OCI-LY1 (cell line): ENCODE data around the gene NSD1.

ENCODE experiments used
- H2AFZ ChIP-seq: fragments of 200-600 bp; sonication (generic), shearing (Covaris generic); 2 replicates; pipeline ENCODE4 v1.6.0; 2014; ENCODE audit warnings: antibody characterized with exemption, mild to moderate bottlenecking, low read length
- H3F3A ChIP-seq: fragments of 200-600 bp; sonication (generic), shearing (Covaris generic); 2 replicates; pipeline ENCODE4 v1.6.0; 2014; ENCODE audit warnings: mild to moderate bottlenecking, antibody characterized with exemption, low read length, moderate library complexity; ENCODE audit not compliant: insufficient read depth
- H3K27ac ChIP-seq: fragments of 200-600 bp; sonication (generic); 2 replicates; pipeline ENCODE4 v1.5.1; 2014; ENCODE audit warnings: low read length, mixed run types, mild to moderate bottlenecking, low read depth; ENCODE audit not compliant: poor library complexity, severe bottlenecking
- H3K27me3 ChIP-seq: fragments of 200-600 bp; sonication (generic); 2 replicates; pipeline ENCODE4 v1.6.0; 2014; ENCODE audit warnings: antibody characterized with exemption, mild to moderate bottlenecking, low read length, moderate library complexity; ENCODE audit not compliant: insufficient read depth
- H3K36me3 ChIP-seq: fragments of 200-600 bp; sonication (generic); 2 replicates; pipeline ENCODE4 v1.6.1; 2014; ENCODE audit warnings: mild to moderate bottlenecking, antibody characterized with exemption, low read length, moderate library complexity, mixed read lengths; ENCODE audit not compliant: insufficient read depth
- H3K4me1 ChIP-seq: fragments of 200-600 bp; sonication (generic); 2 replicates; pipeline ENCODE4 v1.5.1; 2014; ENCODE audit warnings: mild to moderate bottlenecking, low read length, moderate library complexity; ENCODE audit not compliant: insufficient read depth, severe bottlenecking
- H3K4me2 ChIP-seq: fragments of 200-600 bp; sonication (generic), shearing (Covaris generic); 2 replicates; pipeline ENCODE4 v1.6.1; 2014; ENCODE audit warnings: low read length
- H3K4me3 ChIP-seq: fragments of 200-600 bp; sonication (generic); 2 replicates; pipeline ENCODE4 v1.5.1; 2014; ENCODE audit warnings: low read length, low read depth, mild to moderate bottlenecking, mixed read lengths; ENCODE audit not compliant: poor library complexity, severe bottlenecking
- H3K79me2 ChIP-seq: fragments of 200-600 bp; shearing (Covaris generic); 2 replicates; pipeline ENCODE4 v1.6.1; 2016; ENCODE audit warnings: mixed run types, low read length, mixed read lengths; ENCODE audit not compliant: insufficient read depth
- H3K9ac ChIP-seq: fragments of 200-600 bp; sonication (generic), shearing (Covaris generic); 2 replicates; pipeline ENCODE4 v1.6.1; 2014; ENCODE audit warnings: mild to moderate bottlenecking, low read length, mixed read lengths
- H3K9me2 ChIP-seq: fragments of 200-600 bp; sonication (generic), shearing (Covaris generic); 2 replicates; pipeline ENCODE4 v1.6.1; 2014; ENCODE audit warnings: low read depth, mild to moderate bottlenecking, low read length, mixed read lengths
- H3K9me3 ChIP-seq: fragments of 200-600 bp; shearing (Covaris generic); 2 replicates; pipeline ENCODE4 v1.6.1; 2014; ENCODE audit warnings: low read length, mixed read lengths
- H4K20me1 ChIP-seq: fragments of 200-600 bp; sonication (generic), shearing (Covaris generic); 2 replicates; pipeline ENCODE4 v1.6.0; 2016; ENCODE audit warnings: mild to moderate bottlenecking, low read length; ENCODE audit not compliant: insufficient read depth
- CTCF ChIP-seq: fragments of 200-600 bp; sonication (generic), shearing (Covaris generic); IDR thresholded peaks from 2 replicates; pipeline ENCODE4 v1.5.1; 2017; ENCODE audit warnings: mild to moderate bottlenecking, antibody characterized with exemption, low read length, moderate library complexity, mixed read lengths
- EZH2 ChIP-seq: fragments of 200-600 bp; sonication (generic), shearing (Covaris generic); IDR thresholded peaks from 2 replicates; pipeline ENCODE4 v1.8.0; 2017; ENCODE audit warnings: borderline replicate concordance, mixed run types, mild to moderate bottlenecking, antibody characterized with exemption, low read length, moderate library complexity, mixed read lengths

NSD1 gene

DNA sequence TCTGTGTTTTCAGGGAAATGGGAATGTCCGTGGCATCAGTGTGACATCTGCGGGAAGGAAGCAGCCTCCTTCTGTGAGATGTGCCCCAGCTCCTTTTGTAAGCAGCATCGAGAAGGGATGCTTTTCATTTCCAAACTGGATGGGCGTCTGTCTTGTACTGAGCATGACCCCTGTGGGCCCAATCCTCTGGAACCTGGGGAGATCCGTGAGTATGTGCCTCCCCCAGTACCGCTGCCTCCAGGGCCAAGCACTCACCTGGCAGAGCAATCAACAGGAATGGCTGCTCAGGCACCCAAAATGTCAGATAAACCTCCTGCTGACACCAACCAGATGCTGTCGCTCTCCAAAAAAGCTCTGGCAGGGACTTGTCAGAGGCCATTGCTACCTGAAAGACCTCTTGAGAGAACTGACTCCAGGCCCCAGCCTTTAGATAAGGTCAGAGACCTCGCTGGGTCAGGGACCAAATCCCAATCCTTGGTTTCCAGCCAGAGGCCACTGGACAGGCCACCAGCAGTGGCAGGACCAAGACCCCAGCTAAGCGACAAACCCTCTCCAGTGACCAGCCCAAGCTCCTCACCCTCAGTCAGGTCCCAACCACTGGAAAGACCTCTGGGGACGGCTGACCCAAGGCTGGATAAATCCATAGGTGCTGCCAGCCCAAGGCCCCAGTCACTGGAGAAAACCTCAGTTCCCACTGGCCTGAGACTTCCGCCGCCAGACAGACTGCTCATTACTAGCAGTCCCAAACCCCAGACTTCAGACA lies 160.4 kb downstream of the NSD1 start:
- H3K9me2 ChIP-seq: no peaks in the 10 kb centered on the region
- H3K9me3 ChIP-seq: no peaks in the 10 kb centered on the region
- H3K4me2 ChIP-seq: no peak overlapping the region
- H3K79me2 ChIP-seq: no peaks in the 10 kb centered on the region
- H3K4me1 ChIP-seq: peaks cover 19% of the 10 kb centered on the region
- no peak overlapping the region for H2AFZ ChIP-seq
- H3K27me3 ChIP-seq: no peaks in the 10 kb centered on the region
- no peaks in the 10 kb centered on the region for H4K20me1 ChIP-seq
- TF ChIP-seq CTCF (no peak), EZH2 (no peak)
- no peak overlapping the region for H3K9ac ChIP-seq
- H3K36me3 ChIP-seq: peaks cover 86% of the 10 kb centered on the region
- H3F3A ChIP-seq: no peaks in the 10 kb centered on the region
- no peak overlapping the region for H3K27ac ChIP-seq
- H3K4me3 ChIP-seq: no peak overlapping the region

- no peaks in the 10 kb centered on the region for H3K9me2 ChIP-seq
- H3K4me2 ChIP-seq: no peak overlapping the region
- TF ChIP-seq EZH2: no peak
- TF ChIP-seq CTCF: no peak
- no peak overlapping the region for H3K9ac ChIP-seq
- H3K4me1 ChIP-seq: peaks cover 22% of the 10 kb centered on the region
- H3F3A ChIP-seq: no peaks in the 10 kb centered on the region
- H3K9me3 ChIP-seq: no peaks in the 10 kb centered on the region
- no peaks in the 10 kb centered on the region for H3K27me3 ChIP-seq
- H3K36me3 ChIP-seq: peaks cover 81% of the 10 kb centered on the region
- no peak overlapping the region for H3K4me3 ChIP-seq
- no peaks in the 10 kb centered on the region for H3K79me2 ChIP-seq
- H4K20me1 ChIP-seq: no peaks in the 10 kb centered on the region
- H3K27ac ChIP-seq: no peak overlapping the region
- H2AFZ ChIP-seq: no peak overlapping the region
These were observed 161.1 kb downstream of the NSD1 start for GRCh38 chr5:177294632-177295031.

- no peaks in the 10 kb centered on the region for H4K20me1 ChIP-seq
- H3K9me2 ChIP-seq: no peaks in the 10 kb centered on the region
- H3K27me3 ChIP-seq: no peaks in the 10 kb centered on the region
- no peak overlapping the region for H2AFZ ChIP-seq
- TF ChIP-seq EZH2 (no peak), CTCF (no peak)
- peaks cover 72% of the 10 kb centered on the region for H3K36me3 ChIP-seq
- no peak overlapping the region for H3K4me2 ChIP-seq
- no peaks in the 10 kb centered on the region; the same call in 1 of the 2 replicates for H3F3A ChIP-seq
- H3K9ac ChIP-seq: no peak overlapping the region
- H3K27ac ChIP-seq: no peak overlapping the region
- H3K4me1 ChIP-seq: peaks cover 29% of the 10 kb centered on the region
- H3K4me3 ChIP-seq: no peak overlapping the region
- H3K9me3 ChIP-seq: no peaks in the 10 kb centered on the region
- no peaks in the 10 kb centered on the region for H3K79me2 ChIP-seq
These were observed 162.4 kb downstream of the NSD1 start for GRCh38 chr5:177295924-177296323.
